HepG2 (cell line): Measurements from ENCODE around the gene PPP2R5D. TPM values are rescaled to one million over a fixed set of nuclear protein-coding genes. Genes with fewer than 3 reads are reported as not detected.

Experiments used
- AKNA ChIP-seq: sonication (generic); formaldehyde crosslinking; IDR thresholded peaks from 2 replicates; pipeline ENCODE4 v1.4.0; 2020; ENCODE audit warnings: missing genetic modification reagents, borderline replicate concordance
- ATF4 ChIP-seq, 2 experiments: fragments of 450-650 bp in 1 of 2; sonication (generic) in 1 of 2; formaldehyde crosslinking; IDR thresholded peaks; 2 replicates each; pipeline versions ENCODE4 v1.5.0 to v1.8.0; 2020 to 2022; ENCODE audit warnings: mild to moderate bottlenecking in 1 of 2, missing genetic modification reagents in 1 of 2
- BATF2 ChIP-seq: sonication (generic); formaldehyde crosslinking; IDR thresholded peaks from 2 replicates; pipeline ENCODE4 v1.8.0; 2022; ENCODE audit warnings: mild to moderate bottlenecking, missing genetic modification reagents, moderate library complexity
- DPF2 ChIP-seq: sonication (generic); formaldehyde crosslinking; IDR thresholded peaks from 2 replicates; pipeline ENCODE4 v1.4.0; 2020; ENCODE audit warnings: mild to moderate bottlenecking, low read depth, missing genetic modification reagents, borderline replicate concordance
- EED ChIP-seq: sonication (generic); formaldehyde crosslinking; IDR thresholded peaks from 2 replicates; pipeline ENCODE4 v1.5.0; 2020; ENCODE audit warnings: mild to moderate bottlenecking, missing genetic modification reagents
- NR2C2 ChIP-seq: sonication (generic); formaldehyde crosslinking; IDR thresholded peaks from 2 replicates; pipeline ENCODE4 v1.4.0; 2020; ENCODE audit warnings: missing genetic modification reagents, mild to moderate bottlenecking, moderate library complexity, borderline replicate concordance
- PRDM15 ChIP-seq: sonication (generic); formaldehyde crosslinking; IDR thresholded peaks from 2 replicates; pipeline ENCODE4 v1.4.0; 2020; ENCODE audit warnings: missing genetic modification reagents
- RFX3 ChIP-seq: IDR thresholded peaks from 2 replicates; pipeline ENCODE4 v1.6.1; 2016; ENCODE audit warnings: missing biosample characterization, missing genetic modification reagents
- RFXAP ChIP-seq: sonication (generic); formaldehyde crosslinking; IDR thresholded peaks from 2 replicates; pipeline ENCODE4 v1.4.0; 2020; ENCODE audit warnings: missing genetic modification reagents, borderline replicate concordance
- SAP130 ChIP-seq: IDR thresholded peaks from 2 replicates; pipeline ENCODE4 v1.6.1; 2016; ENCODE audit warnings: low read depth
- ZKSCAN1 ChIP-seq: fragments of 150-350 bp; IDR thresholded peaks from 2 replicates; pipeline ENCODE4 v1.6.1; 2014; ENCODE audit warnings: low read length
- ZNF646 ChIP-seq: sonication (generic); formaldehyde crosslinking; IDR thresholded peaks from 2 replicates; pipeline ENCODE4 v1.9.0; 2021; ENCODE audit warnings: mild to moderate bottlenecking, missing genetic modification reagents
- polyA plus RNA-seq, 8 experiments: library from polyadenylated mRNA; depleted of rRNA in 3 of 8; stranded (reverse) in 7 of 8; unstranded in 1 of 8; fragments of >200 nt; fragmentation: Illumina TruSeq in 4 of 8; extraction: Trizol in 4 of 8; gene quantifications; 2 replicates each; pipeline versions ENCODE4 v1.2.1 to v1.2.3, GENCODE V29; 2011 to 2016; ENCODE audit warnings: low read depth in 4 of 8, missing spikeins in 1 of 8, mixed read lengths in 1 of 8; ENCODE audit not compliant: insufficient read depth in 1 of 8
- total RNA-seq, 5 experiments: library from RNA; depleted of rRNA; stranded (reverse); fragments of >200 nt; fragmentation: Illumina TruSeq; extraction: Trizol; gene quantifications; 2 replicates each; pipeline ENCODE4 v1.2.3, GENCODE V29; 2016; ENCODE audit warnings: low read depth in 1 of 5

PPP2R5D gene
- total and polyA plus RNA-seq, 2 of the 13 experiments (the other 11 are each of a cell fraction or from before 2014, with no cell fraction given) = 53.7 to 60.4 TPM

GRCh38 chr6:43013843-43014433 lies 29.6 kb downstream of the PPP2R5D start, which contains the start of the genes KLHDC3 and MEA1 (continued):
- TF ChIP-seq AKNA (no peak), EED (no peak), RFX3 (peak; percentile 32; the same call in 1 of the 2 replicates), RFXAP (CRISPR knock-in tag) (no peak), ZNF646 (CRISPR knock-in tag) (no peak), BATF2 (CRISPR knock-in tag) (no peak), ZKSCAN1 (no peak), PRDM15 (no peak), SAP130 (CRISPR knock-in tag) (peak; percentile 99), NR2C2 (peak; percentile 83; the same call in 1 of the 2 replicates), DPF2 (no peak), ATF4 (CRISPR knock-in tag; IDR thresholded peaks at IDR 0.05) (no peak)
